ENCODE results near the gene FBXW8. TPM values are rescaled to one million over a fixed set of nuclear protein-coding genes. Genes with fewer than 3 reads are reported as not detected.
A peak's percentile ranks its signal among the peaks of the same experiment; 100 is the strongest.

The FBXW8 gene
- polyA plus RNA-seq, 2 of the 4 experiments (the other 2 are of a cell fraction) = 9.8 to 15.7 TPM

- FAIRE-seq = no peak
- DNase-seq (ENCODE audit: low read depth in 1 of 2, low spot score in 1 of 2) = peak in 1 of 2 experiments; percentile 65
- WGBS (ENCODE audit: missing lambda C conversion rate) = 49% methylated on average over 6 of the region's 6 CpGs
- Histone ChIP-seq H3K27ac (peak overlapping the region in 1 of 2 experiments; percentile 73; a peak in 2 of 6 replicates), H3K4me2 (no peak overlapping the region), H3K4me1 (peaks cover 46% of the 10 kb centered on the region), H3K9me3 (no peaks in the 10 kb centered on the region), H3K4me3 (no peak overlapping the region)
- ChIA-PET POLR2A (interaction anchor here (0.9 kb wide), 1 partner anchor 54 kb away, joined by 7 read pairs; no protein-coding TSS in a partner anchor), CTCF (interaction anchor here (1.1 to 1.9 kb wide), 5 partner anchors 9 to 137 kb away, joined by 3 to 20 read pairs (median 4); partner anchors contain the start of gene HRK)
- peak; percentile 44 to 55; a peak in 4 of 6 replicates for ATAC-seq
- no peak for TF ChIP-seq FOSL2 (IDR thresholded peaks at IDR 0.05)
- TF ChIP-seq FOSL2 (CRISPR knock-in tag; IDR thresholded peaks at IDR 0.05) = peak; percentile 39; the same call in 1 of the 2 replicates
- no peak for TF ChIP-seq CEBPB (IDR thresholded peaks at IDR 0.05)
- peak; percentile 5; the same call in 1 of the 3 replicates for TF ChIP-seq SMC3 (IDR thresholded peaks at IDR 0.05)
- TF ChIP-seq HOXA7 (CRISPR knock-in tag; IDR thresholded peaks at IDR 0.05) = no peak
- TF ChIP-seq RAD21 (conservative IDR thresholded peaks at IDR 0.05 in 1 of 2, IDR thresholded peaks at IDR 0.05 in 1 of 2) = 0 out of 5 replicates have a peak, but pooled peaks of 1 of the 2 experiments have one; percentile 25
- TF ChIP-seq E2F6 (IDR thresholded peaks at IDR 0.05; ENCODE audit: borderline replicate concordance, low read depth) = no peak
- no peak for TF ChIP-seq NPAS2 (CRISPR knock-in tag; IDR thresholded peaks at IDR 0.05; ENCODE audit: borderline replicate concordance)
- no peak for TF ChIP-seq ZC3H11A (IDR thresholded peaks at IDR 0.05)
- peak; percentile 46 for TF ChIP-seq CTCF (IDR thresholded peaks at IDR 0.05)
Observed at GRCh38 chr12:116863275-116863767, 47.4 kb upstream of the FBXW8 start.

GRCh38 chr12:116864371-116865160, 46.2 kb upstream of the FBXW8 start:
- no peak overlapping the region for H3K4me3 ChIP-seq
- peak overlapping the region; percentile 69 to 73 for H3K27ac ChIP-seq
- no peak for FAIRE-seq
- peak in 1 of 2 experiments; percentile 53 for DNase-seq (ENCODE audit: low read depth in 1 of 2, low spot score in 1 of 2)
- ATAC-seq = peak; percentile 35 to 63; a peak in 4 of 6 replicates
- H3K4me1 ChIP-seq = peaks cover 41% of the 10 kb centered on the region
- ChIA-PET POLR2A (no interaction called here), CTCF (interaction anchor here (1.6 to 1.9 kb wide), 2 partner anchors 9 to 16 kb away, joined by 4 to 20 read pairs; partner anchors contain the start of gene HRK)
- WGBS (ENCODE audit: missing lambda C conversion rate) = 37% methylated on average over 13 of the region's 13 CpGs
- peak overlapping the region; percentile 71 for H3K4me2 ChIP-seq
- TF ChIP-seq ZFP36 (IDR thresholded peaks at IDR 0.05; ENCODE audit: borderline replicate concordance, partially characterized antibody) (no peak), FOSL2 (IDR thresholded peaks at IDR 0.05) (no peak), FOSL2 (CRISPR knock-in tag; IDR thresholded peaks at IDR 0.05) (peak; percentile 38), SMC3 (IDR thresholded peaks at IDR 0.05) (no peak), EP300 (IDR thresholded peaks at IDR 0.05) (no peak), HDAC2 (IDR thresholded peaks at IDR 0.05) (no peak), MAX (IDR thresholded peaks at IDR 0.05) (peak; percentile 52), ZSCAN20 (CRISPR knock-in tag; IDR thresholded peaks at IDR 0.05) (no peak), MAZ (IDR thresholded peaks at IDR 0.05; ENCODE audit: borderline replicate concordance, low read depth, low read length) (no peak)
- no peaks in the 10 kb centered on the region for H3K9me3 ChIP-seq

- Histone ChIP-seq H3K9me3 (no peaks in the 10 kb centered on the region), H3K4me1 (peaks cover 19% of the 10 kb centered on the region), H3K4me3 (no peak overlapping the region), H3K27ac (no peak overlapping the region), H3K4me2 (no peak overlapping the region)
- DNase-seq (ENCODE audit: low read depth in 1 of 2, low spot score in 1 of 2) = no peak
- 86% methylated on average over 2 of the region's 2 CpGs for WGBS (ENCODE audit: missing lambda C conversion rate)
- ChIA-PET POLR2A (no interaction called here), CTCF (interaction anchor here (1.2 to 1.9 kb wide), 3 partner anchors 9 to 159 kb away, joined by 3 to 5 read pairs (median 3); no protein-coding TSS in a partner anchor)
- no peak for ATAC-seq
- FAIRE-seq = no peak
- TF ChIP-seq E2F6 (IDR thresholded peaks at IDR 0.05; ENCODE audit: borderline replicate concordance, low read depth) (no peak), MAFK (IDR thresholded peaks at IDR 0.05; ENCODE audit: partially characterized antibody) (no peak), ZC3H11A (IDR thresholded peaks at IDR 0.05) (no peak), ZNF302 (CRISPR knock-in tag; IDR thresholded peaks at IDR 0.05) (no peak), HES2 (IDR thresholded peaks at IDR 0.05) (no peak), HDAC2 (IDR thresholded peaks at IDR 0.05) (no peak), POLR2AphosphoS2 (conservative IDR thresholded peaks at IDR 0.05; ENCODE audit: low read length) (no peak), CBX2 (IDR thresholded peaks at IDR 0.05; ENCODE audit: borderline replicate concordance, low read depth) (no peak), PHF8 (IDR thresholded peaks at IDR 0.05; ENCODE audit: borderline replicate concordance, low read depth) (no peak), FOSB (CRISPR knock-in tag; IDR thresholded peaks at IDR 0.05) (no peak), NFE2L2 (conservative IDR thresholded peaks at IDR 0.05; ENCODE audit: low read length) (no peak), CHD2 (IDR thresholded peaks at IDR 0.05; ENCODE audit: low read length, partially characterized antibody) (no peak), RFX5 (IDR thresholded peaks at IDR 0.05) (no peak), FOXS1 (CRISPR knock-in tag; IDR thresholded peaks at IDR 0.05) (no peak), TP53 (CRISPR knock-in tag; IDR thresholded peaks at IDR 0.05) (no peak), MYC (IDR thresholded peaks at IDR 0.05; ENCODE audit: borderline replicate concordance, low read length) (no peak), ZFP36 (IDR thresholded peaks at IDR 0.05; ENCODE audit: borderline replicate concordance, partially characterized antibody) (no peak)
Observed at GRCh38 chr12:116867523-116867922, 43.2 kb upstream of the FBXW8 start.
